ENCODE results near the gene TPD52L2.

TPD52L2 gene

DNA sequence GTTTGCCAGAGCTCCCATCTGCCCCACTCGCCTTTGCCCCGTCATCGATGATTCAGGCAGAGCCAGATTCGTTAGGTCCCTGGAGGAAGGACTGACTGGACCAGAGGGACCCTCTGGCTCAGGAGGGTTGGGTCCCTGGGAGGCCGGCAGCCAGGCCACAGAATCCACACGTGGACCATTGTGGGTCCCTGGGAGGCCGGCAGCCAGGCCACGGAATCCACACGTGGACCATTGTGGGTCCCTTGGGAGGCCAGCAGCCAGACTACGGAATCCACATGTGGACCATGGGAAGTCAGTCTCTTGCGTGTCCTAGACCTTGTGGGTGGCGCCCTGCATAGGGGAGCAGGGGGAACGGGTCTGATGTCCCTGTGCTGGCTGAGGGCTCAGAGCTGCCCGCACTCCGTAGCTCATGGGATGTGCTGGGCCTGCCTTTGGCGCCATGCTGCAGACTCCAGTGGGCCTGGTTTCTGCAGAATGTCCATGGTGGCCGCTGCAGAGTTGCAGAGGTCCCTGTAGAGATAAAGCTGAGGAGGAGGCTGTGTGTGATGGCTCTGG lies 67.6 kb downstream of the TPD52L2 start:
- no peak for DNase-seq (ENCODE audit: low read depth in 2 of 2)

- DNase-seq (ENCODE audit: low read depth in 2 of 2): no peak
Observed at GRCh38 chr20:63933646-63934045, 68.6 kb downstream of the TPD52L2 start.

DNA sequence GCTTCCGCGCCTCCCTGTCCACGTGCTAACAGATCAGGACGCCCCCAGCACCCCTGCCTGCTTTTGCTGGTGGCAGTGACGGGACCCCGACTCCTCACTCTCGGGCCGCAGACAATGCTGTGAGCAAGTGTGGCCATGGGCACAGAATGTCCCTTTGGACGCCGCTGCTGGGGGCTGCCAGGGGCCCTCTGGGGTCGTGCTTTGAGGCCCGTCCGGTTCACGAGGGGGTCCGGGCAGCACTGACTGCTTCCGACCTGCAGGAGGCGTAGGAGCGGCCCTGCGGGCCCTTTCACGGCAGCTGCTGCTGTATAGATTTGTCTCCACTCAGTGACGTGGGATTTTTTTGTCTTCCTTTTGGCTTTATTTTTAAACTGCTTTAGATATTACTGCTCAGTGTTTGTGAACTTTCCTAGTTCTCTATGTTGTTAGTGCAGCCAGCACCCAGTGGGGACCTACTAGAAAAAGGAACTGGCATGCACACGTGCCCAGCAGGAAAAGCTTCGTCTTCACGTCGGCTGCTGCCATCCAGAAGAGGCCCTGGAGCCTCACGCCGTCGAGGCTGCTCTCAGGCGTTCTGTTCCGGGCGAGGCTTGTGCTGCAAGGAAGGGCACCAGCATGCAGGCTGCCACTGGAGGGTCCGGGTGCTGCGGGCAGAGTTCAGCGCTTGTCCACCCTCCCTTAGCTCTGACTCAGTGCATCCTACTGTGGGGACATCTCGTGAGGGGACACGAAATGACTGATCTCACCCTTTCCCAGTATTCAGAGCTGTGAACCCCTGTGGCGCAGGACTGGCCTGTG lies 69.4 kb downstream of the TPD52L2 start:
- DNase-seq (ENCODE audit: low read depth in 2 of 2): no peak

- no peak for DNase-seq (ENCODE audit: low read depth in 2 of 2)
Observed at GRCh38 chr20:63935447-63935846, 70.4 kb downstream of the TPD52L2 start.

DNA sequence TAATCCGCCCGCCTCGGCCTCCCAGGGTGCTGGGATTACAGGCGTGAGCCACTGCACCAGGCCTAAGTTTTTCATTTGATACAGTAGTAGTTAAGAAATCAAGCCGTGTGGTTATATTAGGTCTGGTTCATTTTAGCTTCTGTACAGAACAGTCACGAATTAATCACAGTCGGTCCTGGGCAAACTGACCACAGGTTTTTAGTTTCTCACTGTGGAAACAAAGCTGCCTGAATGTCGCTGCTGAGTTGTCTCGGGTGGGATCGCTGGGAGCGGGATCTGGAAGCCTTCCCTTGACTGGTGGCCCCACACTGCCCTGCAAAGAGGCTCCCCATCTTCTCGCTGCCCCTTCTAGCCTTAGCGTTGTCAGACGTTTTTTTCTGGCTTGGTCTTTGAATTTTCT lies 72.5 kb downstream of the TPD52L2 start:
- no peak for DNase-seq (ENCODE audit: low read depth in 2 of 2)

DNA sequence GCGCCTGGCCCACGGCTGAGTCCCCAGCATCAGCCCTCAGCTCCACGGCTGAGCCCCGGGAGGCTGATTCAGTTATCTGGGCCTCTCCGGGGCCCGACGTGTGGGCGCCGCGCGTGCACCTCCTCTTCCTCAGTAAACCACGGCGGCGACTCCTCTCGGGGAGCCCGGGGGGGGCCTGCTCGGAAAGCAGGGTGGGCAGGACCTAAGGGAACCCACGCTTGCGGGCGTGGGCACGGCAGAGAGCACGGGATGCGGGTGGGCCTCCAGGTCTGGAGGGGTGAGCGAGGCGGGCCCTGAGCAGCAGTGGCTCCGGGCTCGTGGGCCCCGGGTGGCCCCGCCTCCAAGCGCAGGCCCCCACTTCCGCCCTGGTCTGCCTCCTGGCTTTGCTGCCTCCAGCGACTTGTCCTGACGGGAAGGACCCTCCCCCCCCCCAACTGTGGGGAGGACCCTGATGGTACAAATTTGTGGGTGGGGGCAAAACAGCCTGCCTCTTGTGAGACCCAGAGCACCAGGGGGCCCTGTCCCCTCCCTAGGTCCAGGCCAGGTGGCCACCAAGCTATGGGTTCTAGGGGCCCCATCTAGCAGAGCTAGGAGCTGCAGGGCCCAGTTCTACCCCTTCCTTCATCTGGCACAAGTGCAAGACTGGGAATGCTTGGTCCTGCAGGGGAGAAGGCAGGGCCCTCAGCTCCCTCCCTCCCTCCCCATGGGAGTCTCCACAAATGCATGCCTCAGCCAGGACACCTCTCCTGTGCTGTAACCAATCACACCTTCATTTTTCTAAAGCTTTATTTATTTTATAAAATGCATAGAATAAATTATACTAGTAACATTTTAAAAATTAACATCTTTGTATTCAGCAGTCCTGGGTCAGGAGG lies 74.2 kb downstream of the TPD52L2 start:
- no peak for DNase-seq (ENCODE audit: low read depth in 2 of 2)

GRCh38 chr20:63940071-63940471 lies 75.0 kb downstream of the TPD52L2 start:
- no peak for DNase-seq (ENCODE audit: low read depth in 2 of 2)

DNA sequence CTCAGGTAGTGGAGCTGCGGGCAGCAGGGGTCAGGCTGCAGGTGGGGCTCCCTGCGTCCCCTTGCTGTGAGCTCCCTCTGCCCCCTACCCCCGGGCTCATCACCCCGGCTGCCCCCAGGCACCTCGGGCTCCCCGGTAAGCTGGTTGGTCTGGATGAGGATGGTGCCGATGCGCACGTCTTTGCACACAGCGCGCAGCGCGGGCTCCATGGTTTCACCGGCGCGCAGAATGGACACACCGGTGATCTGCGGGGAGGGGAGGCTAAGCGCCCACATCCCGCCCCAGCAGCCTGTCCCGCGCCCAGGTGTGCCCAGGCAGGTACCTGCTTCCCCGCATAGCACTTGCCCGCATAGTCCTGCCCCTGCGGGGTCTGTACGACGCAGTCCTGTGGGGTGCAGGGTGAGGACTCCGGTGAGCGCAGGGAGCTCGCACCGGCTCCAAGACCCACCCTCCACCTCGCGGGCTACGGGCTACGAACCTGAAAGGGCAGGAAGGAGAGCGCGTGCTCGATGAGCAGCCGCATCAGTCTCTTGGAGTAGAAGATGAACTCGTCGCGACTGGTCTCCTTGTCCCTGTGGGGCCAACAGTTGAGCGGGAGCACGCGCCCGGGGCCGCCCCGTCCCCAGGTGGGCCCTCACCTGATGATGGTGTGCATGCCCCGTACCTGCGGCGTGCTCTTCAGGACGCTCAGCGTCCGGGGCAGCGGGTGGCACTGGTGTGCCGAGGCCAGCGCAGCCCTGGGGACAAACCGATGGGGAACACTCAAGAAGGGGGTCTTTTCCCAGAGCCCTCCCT lies 75.6 kb downstream of the TPD52L2 start:
- DNase-seq (ENCODE audit: low read depth in 2 of 2): no peak
